ENCODE measurements around the gene CHI3L1.

CHI3L1 gene

DNA sequence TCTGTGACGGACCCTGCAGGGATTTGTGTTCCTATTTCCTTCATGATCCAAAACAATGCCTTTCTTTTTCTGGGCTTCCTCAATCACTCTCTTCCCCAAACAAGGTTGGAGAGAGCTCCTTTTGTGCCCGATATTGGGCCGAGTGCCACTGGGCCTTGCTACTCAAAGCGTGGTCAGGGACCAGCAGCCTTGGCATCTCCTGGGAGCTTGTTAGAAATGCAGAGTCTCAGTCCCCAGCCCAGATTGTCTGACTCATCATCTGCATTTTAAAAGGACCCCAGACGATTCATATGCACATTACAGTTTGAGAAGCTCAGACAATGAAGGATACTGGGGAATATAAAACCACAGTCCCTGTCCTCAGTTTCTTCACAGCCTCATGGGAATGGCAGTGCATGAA, 39.1 kb downstream of the CHI3L1 start:
- Histone ChIP-seq H3K4me1 (ENCODE audit: low read length) (no peaks in the 10 kb centered on the region), H3K27ac (ENCODE audit: low read length) (no peak overlapping the region), H3K79me2 (ENCODE audit: low read length) (no peaks in the 10 kb centered on the region), H3K9me3 (ENCODE audit: insufficient read depth, low read length) (no peaks in the 10 kb centered on the region), H2AFZ (ENCODE audit: low read depth, low read length) (no peak overlapping the region), H3K4me3 (ENCODE audit: low read length) (no peak overlapping the region), H3K4me2 (ENCODE audit: low read length) (no peak overlapping the region), H3K36me3 (replicated peaks; ENCODE audit: low read depth, low read length) (no peaks in the 10 kb centered on the region), H3K27me3 (ENCODE audit: low read depth, low read length) (peaks cover 27% of the 10 kb centered on the region), H4K20me1 (ENCODE audit: insufficient read depth, low read length) (no peaks in the 10 kb centered on the region), H3K9ac (ENCODE audit: low read length) (no peak overlapping the region)
- no peak for TF ChIP-seq EZH2phosphoT487 (IDR thresholded peaks at IDR 0.05; ENCODE audit: low read depth)
- TF ChIP-seq, protein P1, sequence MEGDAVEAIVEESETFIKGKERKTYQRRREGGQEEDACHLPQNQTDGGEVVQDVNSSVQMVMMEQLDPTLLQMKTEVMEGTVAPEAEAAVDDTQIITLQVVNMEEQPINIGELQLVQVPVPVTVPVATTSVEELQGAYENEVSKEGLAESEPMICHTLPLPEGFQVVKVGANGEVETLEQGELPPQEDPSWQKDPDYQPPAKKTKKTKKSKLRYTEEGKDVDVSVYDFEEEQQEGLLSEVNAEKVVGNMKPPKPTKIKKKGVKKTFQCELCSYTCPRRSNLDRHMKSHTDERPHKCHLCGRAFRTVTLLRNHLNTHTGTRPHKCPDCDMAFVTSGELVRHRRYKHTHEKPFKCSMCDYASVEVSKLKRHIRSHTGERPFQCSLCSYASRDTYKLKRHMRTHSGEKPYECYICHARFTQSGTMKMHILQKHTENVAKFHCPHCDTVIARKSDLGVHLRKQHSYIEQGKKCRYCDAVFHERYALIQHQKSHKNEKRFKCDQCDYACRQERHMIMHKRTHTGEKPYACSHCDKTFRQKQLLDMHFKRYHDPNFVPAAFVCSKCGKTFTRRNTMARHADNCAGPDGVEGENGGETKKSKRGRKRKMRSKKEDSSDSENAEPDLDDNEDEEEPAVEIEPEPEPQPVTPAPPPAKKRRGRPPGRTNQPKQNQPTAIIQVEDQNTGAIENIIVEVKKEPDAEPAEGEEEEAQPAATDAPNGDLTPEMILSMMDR (IDR thresholded peaks at IDR 0.05; ENCODE audit: low read depth, low read length): no peak

DNA sequence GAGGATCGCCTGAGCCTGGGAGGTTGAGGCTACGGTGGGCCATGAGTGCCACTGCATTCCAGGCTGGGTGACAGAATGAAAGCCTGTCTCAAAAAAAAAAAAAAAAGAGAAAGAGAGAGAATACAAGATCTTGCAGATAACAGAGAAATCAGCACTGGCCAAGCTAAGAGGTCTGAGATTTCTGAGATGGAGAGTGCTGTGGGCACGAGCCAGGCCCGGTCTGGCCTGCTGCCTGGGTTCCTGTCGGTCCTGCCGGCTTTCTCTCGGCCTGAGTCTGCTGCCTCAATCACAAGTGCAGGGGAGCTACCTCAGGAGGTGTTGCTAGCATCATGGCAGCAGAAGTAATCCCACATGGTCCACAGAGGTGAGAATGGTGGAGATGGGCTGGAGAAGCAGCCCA, 40.0 kb downstream of the CHI3L1 start:
- Histone ChIP-seq H3K27ac (ENCODE audit: low read length) (no peak overlapping the region), H3K4me1 (ENCODE audit: low read length) (no peaks in the 10 kb centered on the region), H3K27me3 (ENCODE audit: low read depth, low read length) (peaks cover 31% of the 10 kb centered on the region), H3K4me2 (ENCODE audit: low read length) (no peak overlapping the region), H3K36me3 (replicated peaks; ENCODE audit: low read depth, low read length) (no peaks in the 10 kb centered on the region), H2AFZ (ENCODE audit: low read depth, low read length) (no peak overlapping the region), H3K79me2 (ENCODE audit: low read length) (no peaks in the 10 kb centered on the region), H4K20me1 (ENCODE audit: insufficient read depth, low read length) (no peaks in the 10 kb centered on the region), H3K9me3 (ENCODE audit: insufficient read depth, low read length) (no peaks in the 10 kb centered on the region), H3K4me3 (ENCODE audit: low read length) (no peak overlapping the region), H3K9ac (ENCODE audit: low read length) (no peak overlapping the region)
- TF ChIP-seq, protein P1 (IDR thresholded peaks at IDR 0.05; ENCODE audit: low read depth, low read length): no peak
- no peak for TF ChIP-seq EZH2phosphoT487 (IDR thresholded peaks at IDR 0.05; ENCODE audit: low read depth)

DNA sequence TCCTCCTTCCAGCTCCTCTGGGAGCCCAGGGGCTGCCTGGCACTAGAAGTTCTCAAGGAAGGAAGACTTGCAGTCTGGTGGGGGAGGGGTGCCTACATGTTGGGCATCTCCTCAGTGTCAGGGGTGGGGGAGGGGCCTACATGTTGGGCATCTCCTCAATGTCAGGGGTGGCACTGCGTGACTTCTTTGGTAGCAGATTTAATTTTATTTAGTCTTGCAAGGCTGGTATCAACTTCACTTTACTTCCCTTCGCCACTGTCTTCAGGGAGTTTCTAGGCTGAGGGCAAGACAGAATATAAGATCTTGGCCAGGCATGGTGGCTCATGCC, 40.5 kb downstream of the CHI3L1 start:
- Histone ChIP-seq H2AFZ (ENCODE audit: low read depth, low read length) (no peak overlapping the region), H4K20me1 (ENCODE audit: insufficient read depth, low read length) (no peaks in the 10 kb centered on the region), H3K27ac (ENCODE audit: low read length) (no peak overlapping the region), H3K4me1 (ENCODE audit: low read length) (no peaks in the 10 kb centered on the region), H3K36me3 (replicated peaks; ENCODE audit: low read depth, low read length) (no peaks in the 10 kb centered on the region), H3K4me2 (ENCODE audit: low read length) (no peak overlapping the region), H3K27me3 (ENCODE audit: low read depth, low read length) (peaks cover 27% of the 10 kb centered on the region), H3K79me2 (ENCODE audit: low read length) (no peaks in the 10 kb centered on the region), H3K9me3 (ENCODE audit: insufficient read depth, low read length) (no peaks in the 10 kb centered on the region), H3K4me3 (ENCODE audit: low read length) (no peak overlapping the region), H3K9ac (ENCODE audit: low read length) (no peak overlapping the region)
- TF ChIP-seq, protein P1 (IDR thresholded peaks at IDR 0.05; ENCODE audit: low read depth, low read length): no peak
- no peak for TF ChIP-seq EZH2phosphoT487 (IDR thresholded peaks at IDR 0.05; ENCODE audit: low read depth)

DNA sequence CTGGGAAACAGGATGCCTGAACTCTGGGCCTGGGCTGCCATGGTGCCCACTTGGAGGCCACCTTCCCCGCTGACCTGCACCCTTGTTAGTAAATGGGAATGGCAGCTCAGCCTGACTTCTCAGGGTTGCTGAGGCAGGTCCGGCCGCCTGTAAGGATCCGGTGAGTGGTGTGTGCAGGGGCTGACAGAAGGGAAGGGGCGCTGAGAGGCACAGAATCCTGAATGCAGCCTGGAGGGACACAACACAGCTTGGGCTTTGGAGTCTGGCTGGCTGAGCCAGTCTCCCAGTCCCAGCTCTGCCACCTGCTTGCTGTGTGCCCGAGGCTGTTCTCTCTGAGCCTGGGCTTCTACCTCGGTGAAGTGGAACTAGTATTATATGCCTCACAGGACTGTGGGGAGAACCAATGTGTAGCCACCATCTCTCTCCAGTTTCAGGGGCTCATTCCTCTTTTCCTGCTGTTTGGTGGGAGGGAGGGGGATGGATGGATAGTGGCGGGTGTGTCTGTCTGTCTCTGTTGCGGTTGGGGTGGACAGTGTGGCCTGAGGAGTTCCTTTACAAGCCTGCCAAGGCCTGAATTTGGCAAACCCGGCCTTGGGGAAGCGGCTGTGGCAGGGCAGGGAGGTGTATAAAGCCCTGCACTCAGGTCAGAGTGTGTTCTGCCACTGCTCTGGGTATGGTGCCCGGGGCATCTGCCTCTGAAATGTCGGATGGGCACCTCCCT, 41.0 kb downstream of the CHI3L1 start:
- Histone ChIP-seq H3K9me3 (ENCODE audit: insufficient read depth, low read length) (no peaks in the 10 kb centered on the region), H3K27ac (ENCODE audit: low read length) (no peak overlapping the region), H3K79me2 (ENCODE audit: low read length) (no peaks in the 10 kb centered on the region), H3K4me3 (ENCODE audit: low read length) (no peak overlapping the region), H3K4me1 (ENCODE audit: low read length) (no peaks in the 10 kb centered on the region), H3K4me2 (ENCODE audit: low read length) (no peak overlapping the region), H3K27me3 (ENCODE audit: low read depth, low read length) (peaks cover 27% of the 10 kb centered on the region), H4K20me1 (ENCODE audit: insufficient read depth, low read length) (no peaks in the 10 kb centered on the region), H2AFZ (ENCODE audit: low read depth, low read length) (no peak overlapping the region), H3K9ac (ENCODE audit: low read length) (no peak overlapping the region), H3K36me3 (replicated peaks; ENCODE audit: low read depth, low read length) (no peaks in the 10 kb centered on the region)
- TF ChIP-seq EZH2phosphoT487 (IDR thresholded peaks at IDR 0.05; ENCODE audit: low read depth): no peak
- TF ChIP-seq, protein P1 (IDR thresholded peaks at IDR 0.05; ENCODE audit: low read depth, low read length): no peak

Data from OCI-LY3 (cell line).